Cardiac muscle cell (in vitro differentiated cells and primary cell): ENCODE results near the gene TREM2. TPM values are rescaled to one million over a fixed set of nuclear protein-coding genes. Genes with fewer than 3 reads are reported as not detected.

Experiments used
- DNase-seq, 2 donors: peaks; one replicate each; pipeline versions ENCODE4 v3.0.0 to v3.0.0-alpha.2; 2010 to 2017; ENCODE audit warnings: low read depth in 1 of 2, low spot score in 1 of 2
- H3K27ac ChIP-seq: fragments of 200-600 bp; sonication (generic); 2 replicates; pipeline ENCODE4 v1.5.1; 2016
- H3K27me3 ChIP-seq: fragments of 200-600 bp; sonication (generic); 2 replicates; pipeline ENCODE4 v1.6.0; 2016; ENCODE audit warnings: control low read depth
- H3K36me3 ChIP-seq: fragments of 200-600 bp; sonication (generic); 2 replicates; pipeline ENCODE4 v1.5.1; 2016; ENCODE audit warnings: control low read depth
- H3K4me1 ChIP-seq: fragments of 200-600 bp; sonication (generic); 2 replicates; pipeline ENCODE4 v1.8.1; 2017; ENCODE audit warnings: low read depth, mild to moderate bottlenecking, mixed run types
- H3K4me3 ChIP-seq: fragments of 200-600 bp; sonication (generic); 2 replicates; pipeline ENCODE4 v1.5.1; 2016; ENCODE audit warnings: mild to moderate bottlenecking
- H3K9me3 ChIP-seq: fragments of 200-600 bp; sonication (generic); 2 replicates; pipeline ENCODE4 v1.5.1; 2017; ENCODE audit warnings: low read depth, mild to moderate bottlenecking, control low read depth
- polyA plus RNA-seq: library from polyadenylated mRNA; unstranded; fragments of >200 nt; fragmentation: Nextera tagmentation; extraction: Ambion mirVana; gene quantifications from 2 replicates; pipeline ENCODE4 v1.2.1, GENCODE V29; 2016
- total RNA-seq: library from RNA; depleted of rRNA; stranded (reverse); fragments of >200 nt; gene quantifications from 2 replicates; pipeline ENCODE4 v1.2.3, GENCODE V29; 2016
- TF ChIP-seq, protein P1 (sequence below): IDR thresholded peaks from 2 replicates; pipeline ENCODE4 v1.5.1; 2012; ENCODE audit warnings: low read depth, mild to moderate bottlenecking, low read length

Gene TREM2
- total and polyA plus RNA-seq, 2 experiments from 2014 or later = not detected

DNA sequence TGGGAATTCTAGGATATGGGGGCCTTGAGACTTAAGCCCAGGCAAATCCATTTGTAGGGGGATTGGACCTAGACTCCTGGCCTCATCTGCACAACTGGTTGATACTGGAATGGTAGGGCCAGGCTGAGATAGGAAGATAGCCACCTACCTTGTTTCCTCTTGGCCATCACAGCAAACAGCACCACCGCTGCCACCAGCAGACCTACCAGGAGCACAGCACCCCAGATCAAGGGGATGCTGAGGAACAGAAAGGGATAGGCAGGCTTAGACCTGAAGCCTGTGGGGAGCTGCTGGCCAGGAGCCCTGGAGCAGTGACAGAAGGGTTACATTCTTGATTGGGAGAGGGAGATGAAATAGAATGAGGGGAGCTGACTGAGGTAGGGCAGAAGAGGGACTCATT is 12.2 kb downstream of the TREM2 start:
- TF ChIP-seq, protein P1, sequence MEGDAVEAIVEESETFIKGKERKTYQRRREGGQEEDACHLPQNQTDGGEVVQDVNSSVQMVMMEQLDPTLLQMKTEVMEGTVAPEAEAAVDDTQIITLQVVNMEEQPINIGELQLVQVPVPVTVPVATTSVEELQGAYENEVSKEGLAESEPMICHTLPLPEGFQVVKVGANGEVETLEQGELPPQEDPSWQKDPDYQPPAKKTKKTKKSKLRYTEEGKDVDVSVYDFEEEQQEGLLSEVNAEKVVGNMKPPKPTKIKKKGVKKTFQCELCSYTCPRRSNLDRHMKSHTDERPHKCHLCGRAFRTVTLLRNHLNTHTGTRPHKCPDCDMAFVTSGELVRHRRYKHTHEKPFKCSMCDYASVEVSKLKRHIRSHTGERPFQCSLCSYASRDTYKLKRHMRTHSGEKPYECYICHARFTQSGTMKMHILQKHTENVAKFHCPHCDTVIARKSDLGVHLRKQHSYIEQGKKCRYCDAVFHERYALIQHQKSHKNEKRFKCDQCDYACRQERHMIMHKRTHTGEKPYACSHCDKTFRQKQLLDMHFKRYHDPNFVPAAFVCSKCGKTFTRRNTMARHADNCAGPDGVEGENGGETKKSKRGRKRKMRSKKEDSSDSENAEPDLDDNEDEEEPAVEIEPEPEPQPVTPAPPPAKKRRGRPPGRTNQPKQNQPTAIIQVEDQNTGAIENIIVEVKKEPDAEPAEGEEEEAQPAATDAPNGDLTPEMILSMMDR = no peak
- no peaks in the 10 kb centered on the region for H3K9me3 ChIP-seq
- no peak for DNase-seq
- no peaks in the 10 kb centered on the region for H3K4me1 ChIP-seq
- H3K36me3 ChIP-seq = no peaks in the 10 kb centered on the region
- H3K27ac ChIP-seq = no peak overlapping the region
- H3K27me3 ChIP-seq = no peaks in the 10 kb centered on the region
- H3K4me3 ChIP-seq = no peak overlapping the region

DNA sequence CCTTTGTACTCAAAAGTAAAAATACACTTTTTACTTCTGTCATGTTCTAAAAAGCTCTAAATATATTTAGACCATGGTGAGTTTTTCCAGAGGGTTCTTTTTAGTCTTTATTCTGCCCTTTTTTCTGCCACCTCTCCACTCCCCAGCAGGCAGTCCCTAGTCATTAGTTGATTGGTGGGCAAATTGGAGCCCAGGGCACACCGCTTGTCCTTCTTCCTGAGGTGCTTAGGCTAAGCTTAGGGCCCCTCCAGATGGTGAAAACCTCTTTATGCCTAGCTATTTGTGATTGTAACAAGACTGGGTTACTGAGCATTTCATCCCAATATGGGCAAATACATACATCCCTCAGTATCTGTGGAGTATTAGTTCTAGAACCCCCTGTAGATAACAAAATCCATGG is 15.0 kb downstream of the TREM2 start:
- TF ChIP-seq, protein P1 = no peak
- Histone ChIP-seq H3K9me3 (no peaks in the 10 kb centered on the region), H3K4me1 (no peaks in the 10 kb centered on the region), H3K4me3 (no peak overlapping the region), H3K27me3 (no peaks in the 10 kb centered on the region), H3K27ac (no peak overlapping the region), H3K36me3 (no peaks in the 10 kb centered on the region)
- DNase-seq = no peak

DNA sequence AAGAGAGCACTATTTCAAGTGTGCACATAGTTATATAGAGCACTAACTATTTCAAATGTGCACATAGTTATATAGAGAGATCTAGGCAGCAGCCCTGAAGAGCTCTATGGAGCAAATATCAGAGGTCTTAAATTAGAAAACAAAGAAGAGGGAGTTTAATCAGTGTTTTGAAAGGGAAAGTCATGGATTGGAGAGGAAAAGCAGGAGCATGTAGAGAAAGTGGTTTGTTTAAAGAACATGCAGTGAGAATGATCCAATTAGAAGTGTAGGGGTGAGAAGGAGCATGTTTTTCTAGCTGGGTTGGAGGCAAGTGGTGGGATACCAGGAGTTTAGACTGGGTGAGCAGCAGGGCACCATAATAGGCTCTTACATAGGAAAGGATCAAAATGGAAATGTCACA is 26.0 kb downstream of the TREM2 start:
- H3K36me3 ChIP-seq = no peaks in the 10 kb centered on the region
- H3K4me3 ChIP-seq = no peak overlapping the region
- H3K4me1 ChIP-seq = no peaks in the 10 kb centered on the region
- no peak for DNase-seq
- no peaks in the 10 kb centered on the region for H3K27me3 ChIP-seq
- no peak overlapping the region for H3K27ac ChIP-seq
- TF ChIP-seq, protein P1 = no peak
- no peaks in the 10 kb centered on the region for H3K9me3 ChIP-seq

DNA sequence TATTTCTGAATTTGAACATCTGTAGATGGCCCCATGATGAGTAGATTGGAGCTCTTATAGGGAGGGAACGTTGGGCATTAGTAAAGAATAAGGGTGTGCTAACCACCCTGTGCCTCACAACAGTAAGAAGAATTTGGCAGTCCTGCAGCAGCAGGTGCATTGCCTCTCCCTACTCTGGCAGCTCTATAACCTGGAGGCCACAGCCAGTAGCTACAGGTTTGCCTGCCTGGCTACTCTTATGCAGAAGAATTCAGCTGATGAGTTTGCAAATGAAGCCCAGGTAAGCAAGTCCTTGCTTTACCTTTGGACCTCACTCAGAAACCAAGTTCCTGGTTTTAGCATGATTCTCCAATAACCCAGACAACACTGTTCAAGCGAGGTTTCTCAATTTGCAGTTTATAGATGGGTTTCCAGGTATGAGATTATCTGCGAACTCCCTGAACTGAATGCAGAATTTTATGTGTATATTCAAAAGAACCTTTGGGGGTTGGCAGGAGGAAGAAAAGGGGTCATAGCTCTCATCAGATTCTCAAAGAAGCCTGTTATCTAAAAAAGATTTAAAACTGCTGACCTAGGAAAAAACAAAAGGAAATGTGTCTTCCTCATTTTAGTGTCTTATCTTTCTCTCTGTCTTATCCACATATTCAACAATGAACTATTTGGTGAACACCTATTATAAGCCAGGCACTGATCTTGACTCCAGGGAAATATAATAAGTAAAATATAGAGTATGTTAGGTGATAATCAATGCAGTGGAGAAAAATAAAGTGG is 27.7 kb downstream of the TREM2 start:
- no peaks in the 10 kb centered on the region for H3K4me1 ChIP-seq
- H3K36me3 ChIP-seq = no peaks in the 10 kb centered on the region
- H3K27ac ChIP-seq = no peak overlapping the region
- H3K27me3 ChIP-seq = no peaks in the 10 kb centered on the region
- no peak for DNase-seq
- TF ChIP-seq, protein P1 = no peak
- no peak overlapping the region for H3K4me3 ChIP-seq
- no peaks in the 10 kb centered on the region for H3K9me3 ChIP-seq

DNA sequence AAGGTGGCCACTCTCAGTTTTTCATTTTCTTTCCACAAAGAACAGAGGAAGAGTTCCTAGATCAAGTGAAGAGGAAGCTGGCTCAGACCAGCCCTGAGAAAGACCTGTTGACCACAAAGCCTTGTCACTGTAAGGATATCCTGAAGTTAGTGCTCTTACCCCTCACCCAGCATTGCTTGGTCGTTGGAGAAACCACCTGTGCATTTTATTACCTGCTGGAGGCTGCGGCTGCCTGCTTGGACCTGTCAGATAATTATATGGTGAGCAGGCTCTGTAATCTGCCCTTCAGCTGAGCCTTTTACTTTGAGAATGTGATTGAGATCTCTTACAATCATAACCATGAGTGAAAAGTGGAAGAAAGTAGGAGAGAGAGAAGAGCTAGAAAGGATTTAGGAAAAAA is 30.7 kb downstream of the TREM2 start:
- H3K4me3 ChIP-seq = no peak overlapping the region
- no peak for DNase-seq
- no peaks in the 10 kb centered on the region for H3K4me1 ChIP-seq
- H3K27ac ChIP-seq = no peak overlapping the region
- no peaks in the 10 kb centered on the region for H3K9me3 ChIP-seq
- H3K36me3 ChIP-seq = no peaks in the 10 kb centered on the region
- no peaks in the 10 kb centered on the region for H3K27me3 ChIP-seq
- TF ChIP-seq, protein P1 = no peak
